Loucy (cell line): Measurements from ENCODE around the gene CABP2.

ENCODE experiments used
- H2AFZ ChIP-seq: fragments of 200-600 bp; sonication (generic); 2 replicates; pipeline ENCODE4 v1.6.0; 2016; ENCODE audit warnings: antibody characterized with exemption, mild to moderate bottlenecking, low read length, moderate library complexity
- H3F3A ChIP-seq: fragments of 200-600 bp; 2 replicates; pipeline ENCODE4 v1.6.0; 2016; ENCODE audit warnings: antibody characterized with exemption, low read depth, mild to moderate bottlenecking
- H3K27me3 ChIP-seq: fragments of 200-600 bp; sonication (generic); 2 replicates; pipeline ENCODE4 v1.6.1; 2014; ENCODE audit warnings: low read length, mild to moderate bottlenecking; ENCODE audit not compliant: insufficient read depth, poor library complexity, severe bottlenecking
- H3K36me3 ChIP-seq: fragments of 200-600 bp; sonication (generic); 2 replicates; pipeline ENCODE4 v1.6.1; 2016; ENCODE audit warnings: low read length; ENCODE audit not compliant: insufficient read depth
- H3K4me1 ChIP-seq: fragments of 200-600 bp; sonication (generic); 2 replicates; pipeline ENCODE4 v1.5.1; 2014; ENCODE audit warnings: low read length, mild to moderate bottlenecking; ENCODE audit not compliant: insufficient read depth, poor library complexity, severe bottlenecking
- H3K4me2 ChIP-seq: fragments of 200-600 bp; sonication (generic); 2 replicates; pipeline ENCODE4 v1.6.0; 2014; ENCODE audit warnings: antibody characterized with exemption, low read length, low read depth, mild to moderate bottlenecking; ENCODE audit not compliant: poor library complexity, severe bottlenecking
- H3K4me3 ChIP-seq: fragments of 200-600 bp; sonication (generic); 2 replicates; pipeline ENCODE4 v1.5.1; 2014; ENCODE audit warnings: low read length, mild to moderate bottlenecking, mixed read lengths; ENCODE audit not compliant: poor library complexity, severe bottlenecking
- H3K79me2 ChIP-seq: fragments of 200-600 bp; sonication (generic); 2 replicates; pipeline ENCODE4 v1.6.1; 2014; ENCODE audit warnings: low read length; ENCODE audit not compliant: insufficient read depth
- H3K9ac ChIP-seq: fragments of 200-600 bp; sonication (generic); 2 replicates; pipeline ENCODE4 v1.6.0; 2014; ENCODE audit warnings: mild to moderate bottlenecking, low read depth, low read length, moderate library complexity; ENCODE audit not compliant: poor library complexity, severe bottlenecking
- H3K9me2 ChIP-seq: fragments of 200-600 bp; sonication (generic); replicated peaks from 2 replicates; pipeline ENCODE4 v1.6.1; 2016; ENCODE audit warnings: low read depth, low read length, mixed read lengths
- H3K9me3 ChIP-seq: fragments of 200-600 bp; sonication (generic); 2 replicates; pipeline ENCODE4 v1.6.1; 2014; ENCODE audit warnings: mild to moderate bottlenecking, antibody characterized with exemption, low read length, low read depth; ENCODE audit not compliant: insufficient read depth
- H4K20me1 ChIP-seq: fragments of 200-600 bp; sonication (generic); 2 replicates; pipeline ENCODE4 v1.6.0; 2014; ENCODE audit warnings: antibody characterized with exemption, low read length, mild to moderate bottlenecking; ENCODE audit not compliant: insufficient read depth, poor library complexity, severe bottlenecking
- CTCF ChIP-seq: fragments of 200-600 bp; sonication (generic); conservative IDR thresholded peaks from 2 replicates; pipeline ENCODE4 v1.5.1; 2014; ENCODE audit warnings: mild to moderate bottlenecking, antibody characterized with exemption, low read length
- EZH2phosphoT487 ChIP-seq: fragments of 200-600 bp; IDR thresholded peaks from 2 replicates; pipeline ENCODE4 v1.6.1; 2018; ENCODE audit warnings: antibody characterized with exemption, mild to moderate bottlenecking, moderate library complexity, borderline replicate concordance

The CABP2 gene

DNA sequence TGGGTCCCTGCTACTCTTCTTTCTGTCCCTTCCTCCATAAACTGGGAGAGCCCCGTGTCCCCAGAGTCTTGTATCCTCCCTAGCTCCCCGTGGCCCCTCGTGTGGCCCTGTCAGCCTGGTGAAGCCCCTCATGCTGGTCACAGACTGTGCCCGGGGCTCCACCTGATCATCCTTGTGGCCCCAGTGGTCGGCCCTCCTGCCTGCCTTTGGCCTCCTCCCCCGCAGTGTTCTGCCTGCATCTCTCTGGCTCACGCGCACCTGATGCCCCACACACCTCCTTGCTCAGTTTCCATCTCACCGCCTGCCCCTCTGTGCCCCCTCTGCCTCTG is 1.2 kb upstream of the CABP2 start:
- Histone ChIP-seq H3K36me3 (no peaks in the 10 kb centered on the region), H3K9me2 (no peaks in the 10 kb centered on the region), H3K79me2 (no peaks in the 10 kb centered on the region), H3K9ac (no peak overlapping the region), H4K20me1 (no peaks in the 10 kb centered on the region), H3K4me2 (no peak overlapping the region), H3K4me1 (no peaks in the 10 kb centered on the region), H3F3A (no peaks in the 10 kb centered on the region), H2AFZ (no peak overlapping the region), H3K9me3 (no peaks in the 10 kb centered on the region), H3K27me3 (no peaks in the 10 kb centered on the region), H3K4me3 (no peak overlapping the region)
- TF ChIP-seq CTCF (no peak), EZH2phosphoT487 (no peak)

GRCh38 chr11:67523556-67524479 is 572 bp upstream of the CABP2 start:
- Histone ChIP-seq H3K36me3 (no peaks in the 10 kb centered on the region), H4K20me1 (no peaks in the 10 kb centered on the region), H2AFZ (no peak overlapping the region), H3K4me2 (no peak overlapping the region), H3K9me3 (no peaks in the 10 kb centered on the region), H3F3A (no peaks in the 10 kb centered on the region), H3K9me2 (no peaks in the 10 kb centered on the region), H3K79me2 (no peaks in the 10 kb centered on the region), H3K27me3 (no peaks in the 10 kb centered on the region), H3K9ac (no peak overlapping the region), H3K4me3 (no peak overlapping the region), H3K4me1 (no peaks in the 10 kb centered on the region)
- TF ChIP-seq EZH2phosphoT487 (no peak), CTCF (no peak)

GRCh38 chr11:67522338-67522737 is 908 bp downstream of the CABP2 start:
- H4K20me1 ChIP-seq, result no peaks in the 10 kb centered on the region
- H3F3A ChIP-seq, result no peaks in the 10 kb centered on the region
- H3K9ac ChIP-seq, result no peak overlapping the region
- H3K4me2 ChIP-seq, result no peak overlapping the region
- H3K9me2 ChIP-seq, result no peaks in the 10 kb centered on the region
- TF ChIP-seq EZH2phosphoT487, result no peak
- TF ChIP-seq CTCF, result no peak
- no peaks in the 10 kb centered on the region for H3K36me3 ChIP-seq
- no peak overlapping the region for H2AFZ ChIP-seq
- H3K4me1 ChIP-seq, result no peaks in the 10 kb centered on the region
- H3K4me3 ChIP-seq, result no peak overlapping the region
- H3K79me2 ChIP-seq, result no peaks in the 10 kb centered on the region
- no peaks in the 10 kb centered on the region for H3K27me3 ChIP-seq
- no peaks in the 10 kb centered on the region for H3K9me3 ChIP-seq
